HK-2 (cell line): ENCODE measurements around the gene GLG1.

Experiments
- DNase-seq: peaks from one replicate; pipeline ENCODE4 v3.0.0-alpha.2; 2018; ENCODE audit not compliant: unreplicated experiment

GLG1 gene

DNA sequence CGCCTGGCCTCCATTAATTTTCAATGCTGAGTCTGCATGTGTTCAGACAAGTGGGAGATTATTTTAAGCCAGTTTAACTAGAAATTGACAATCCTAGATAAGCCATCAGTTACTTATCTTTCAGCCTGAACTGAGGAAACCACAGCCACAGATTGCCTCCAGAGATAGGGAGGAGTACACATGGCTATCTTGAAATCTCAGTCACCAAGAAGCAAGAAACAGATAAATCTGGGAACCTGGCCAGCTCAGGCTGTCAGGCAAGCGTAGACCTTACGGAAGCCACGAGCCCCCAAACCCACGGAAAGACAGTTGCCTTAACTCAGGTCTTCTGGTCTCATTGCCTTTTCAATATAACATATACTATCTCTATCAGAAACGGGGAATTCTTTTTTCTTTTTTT, 2.0 kb upstream of the GLG1 start:
- DNase-seq: no peak

DNA sequence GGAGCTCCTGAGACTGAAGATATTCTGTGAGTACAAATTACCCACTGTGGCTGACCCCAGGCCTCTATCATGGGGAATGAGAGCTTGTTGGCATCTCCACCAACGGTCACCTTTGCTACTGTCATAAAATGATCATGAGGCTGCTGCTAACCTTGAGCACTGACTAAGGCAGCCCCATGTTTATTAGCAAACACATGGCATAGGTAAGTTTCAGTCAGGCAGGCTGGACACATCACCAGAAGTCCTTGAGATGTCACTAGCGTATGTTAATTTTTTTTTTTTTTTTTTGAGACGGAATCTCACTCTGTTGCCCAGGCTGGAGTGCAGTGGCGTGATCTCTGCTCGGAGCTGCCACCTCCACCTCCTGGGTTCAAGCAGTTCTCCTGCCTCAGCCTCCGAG, 1.5 kb upstream of the GLG1 start:
- no peak for DNase-seq

DNA sequence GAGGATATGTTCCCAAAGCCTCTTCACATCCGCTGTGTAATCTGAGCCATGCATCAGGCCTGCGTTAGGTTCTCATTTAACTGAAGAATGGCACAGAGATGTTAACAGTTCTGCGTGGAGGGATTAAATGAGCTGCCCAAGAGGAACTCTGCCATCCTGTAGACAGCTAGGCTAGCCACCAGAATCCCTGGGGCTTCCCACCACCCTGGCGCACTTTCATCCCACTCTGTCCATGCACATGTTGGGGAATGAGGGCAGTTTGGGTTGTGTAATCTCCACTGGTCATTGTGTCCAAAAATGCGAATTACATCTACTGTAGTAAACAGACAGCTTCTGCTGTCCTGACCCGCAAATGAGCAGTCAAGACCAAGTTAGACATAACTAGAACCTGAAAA, 1.0 kb upstream of the GLG1 start:
- DNase-seq: no peak

DNA sequence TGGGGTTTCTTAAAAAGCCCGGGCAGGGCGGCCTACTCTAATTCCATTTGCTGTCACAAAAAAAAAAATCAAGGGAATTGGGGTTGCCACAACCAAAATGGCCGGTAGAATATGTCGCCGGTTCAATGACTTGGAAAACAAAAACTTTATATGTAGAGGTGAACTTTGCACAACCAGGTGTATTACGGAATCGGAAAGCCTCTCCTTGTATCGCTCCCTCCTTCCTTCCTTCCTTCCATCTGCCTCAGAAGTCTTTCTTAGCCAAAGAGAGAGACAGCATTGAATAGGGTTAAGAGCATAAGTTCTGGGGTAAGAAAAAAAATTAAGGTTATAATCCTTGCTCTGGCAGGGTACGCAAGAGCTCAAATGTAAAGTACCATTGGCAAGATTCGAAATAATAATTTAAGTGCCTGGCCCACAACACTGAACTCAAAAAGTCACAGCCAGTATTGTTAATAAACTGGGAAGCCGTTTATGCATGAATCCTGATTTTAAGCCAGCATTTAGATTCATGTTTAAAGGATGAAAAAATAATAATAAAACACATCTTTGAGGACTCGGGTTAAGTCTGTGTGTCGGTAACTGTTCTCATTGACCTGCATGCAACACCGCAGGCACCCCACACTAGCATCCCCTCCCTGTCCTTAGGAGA, 522 bp upstream of the GLG1 start:
- no peak for DNase-seq

DNA sequence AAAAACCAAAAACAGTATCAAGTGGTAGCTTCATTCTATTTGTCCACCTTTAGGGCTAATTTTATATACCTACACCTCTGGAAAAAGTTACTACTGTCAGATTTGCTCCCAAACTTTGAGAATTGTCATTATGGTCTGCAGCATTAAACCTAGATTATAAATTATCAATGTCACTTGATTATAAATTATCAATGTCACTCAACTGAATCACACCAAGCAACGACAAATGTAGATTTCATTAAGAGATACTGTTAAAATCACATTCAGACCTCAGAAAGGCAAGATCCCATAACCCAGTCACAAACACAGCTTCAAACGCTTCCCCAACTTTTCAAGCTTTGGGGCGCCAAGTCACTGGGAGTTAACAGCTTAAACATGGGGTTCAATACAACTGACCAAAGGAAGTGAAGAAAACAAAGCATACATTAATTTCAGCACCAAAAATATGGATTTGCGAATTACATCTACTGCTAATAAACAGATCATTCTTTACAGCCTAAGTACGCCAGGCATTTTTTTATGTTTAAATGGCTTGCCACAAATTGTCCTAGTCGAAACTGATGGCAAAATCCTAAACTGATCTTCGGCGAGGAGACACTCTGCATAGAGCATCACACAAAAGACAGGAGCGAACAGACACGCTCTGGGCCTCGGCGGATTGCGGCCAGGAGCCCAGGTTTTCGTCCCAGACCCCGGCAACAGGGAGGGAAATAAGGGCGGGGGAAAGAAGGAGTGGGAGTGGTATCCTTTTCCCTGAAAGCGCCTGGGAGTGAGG, 981 bp downstream of the GLG1 start:
- no peak for DNase-seq

DNA sequence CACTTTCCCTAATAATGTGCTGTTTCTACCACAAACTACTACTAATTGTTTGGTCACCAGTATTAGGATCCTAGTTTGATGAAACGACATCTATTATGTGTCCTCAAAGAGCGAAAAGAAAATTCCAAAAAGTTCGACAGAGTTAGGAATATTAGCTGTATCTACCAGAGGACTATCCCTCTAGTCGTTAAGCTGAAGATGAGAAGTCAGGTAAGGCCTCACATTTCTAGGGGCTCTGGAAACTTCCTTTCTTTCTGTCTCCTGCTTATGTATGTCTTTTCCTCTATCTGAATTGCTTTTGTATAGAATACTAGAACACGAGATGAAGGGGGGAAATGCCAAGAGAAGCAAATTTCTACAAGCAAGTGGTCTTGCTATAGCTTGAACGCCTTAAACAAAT, 1.6 kb downstream of the GLG1 start:
- DNase-seq: no peak

DNA sequence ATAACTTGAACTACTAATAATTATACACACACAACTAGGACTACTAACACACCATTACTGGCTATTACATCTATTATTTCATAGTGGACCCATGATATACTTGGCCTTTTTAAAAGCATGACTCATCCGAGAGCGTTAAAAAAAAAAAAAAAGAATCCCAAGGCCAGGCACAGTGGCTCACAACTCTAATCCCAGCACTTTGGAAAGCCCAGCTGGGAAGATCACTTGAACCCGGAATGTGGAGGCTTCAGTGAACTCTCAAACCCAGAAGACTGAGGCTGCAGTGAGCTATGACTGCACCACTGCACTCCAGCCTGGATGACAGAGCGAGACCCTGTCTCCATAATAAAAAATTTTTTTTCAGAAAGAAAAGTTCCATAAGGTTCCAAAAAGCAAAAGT, 3.1 kb downstream of the GLG1 start:
- no peak for DNase-seq

DNA sequence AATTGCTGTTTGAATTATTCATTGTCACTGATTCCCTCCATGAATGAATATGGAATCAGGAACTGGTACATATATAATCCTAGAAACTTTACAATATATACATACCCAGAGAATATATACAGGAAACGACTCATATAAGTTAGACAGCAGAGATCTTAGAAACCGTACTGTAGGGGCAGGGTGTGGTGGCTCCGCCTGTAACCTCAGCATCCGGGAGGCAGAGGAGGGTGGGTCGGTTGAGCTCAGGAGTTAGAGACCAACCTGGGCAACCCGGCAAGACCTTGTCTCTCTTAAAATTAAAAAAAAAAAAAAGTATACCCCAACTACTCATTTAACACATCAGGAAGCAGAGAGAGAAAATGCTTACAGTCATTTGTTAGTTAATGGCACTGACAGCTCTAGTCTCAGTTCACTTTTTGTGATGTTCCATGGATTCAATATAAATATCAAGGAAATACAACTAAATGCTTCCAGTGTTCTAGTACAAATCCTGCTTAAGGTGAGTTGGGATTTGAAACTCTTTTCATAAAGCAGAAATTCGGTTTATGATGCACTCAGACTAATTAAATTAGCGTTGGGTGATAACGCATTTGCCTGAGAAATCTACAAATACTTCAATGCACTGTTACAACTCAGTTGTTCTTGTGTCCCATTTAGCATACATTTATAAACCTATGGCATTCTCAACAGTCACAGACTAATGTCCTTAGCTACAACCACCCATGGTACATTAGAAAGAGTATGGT, 5.6 kb downstream of the GLG1 start:
- no peak for DNase-seq

DNA sequence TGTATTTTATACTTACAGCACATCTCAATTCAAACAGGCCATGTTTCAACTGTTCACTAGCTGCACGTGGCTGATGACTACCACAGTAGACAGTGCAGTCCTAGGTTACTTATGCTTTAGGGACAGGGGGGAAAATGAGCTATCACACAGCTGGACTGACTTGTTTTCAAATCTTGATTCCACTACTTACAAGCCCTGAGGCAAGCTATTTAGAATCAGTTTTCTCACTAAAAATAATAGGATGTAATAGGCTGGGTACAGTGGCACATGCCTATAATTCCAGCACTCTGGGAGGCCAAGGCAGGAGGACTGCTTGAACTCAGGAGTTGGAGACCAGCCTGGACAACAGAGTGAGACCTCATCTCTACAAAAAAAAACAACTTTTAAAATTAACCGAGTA, 10.3 kb downstream of the GLG1 start:
- DNase-seq: no peak

DNA sequence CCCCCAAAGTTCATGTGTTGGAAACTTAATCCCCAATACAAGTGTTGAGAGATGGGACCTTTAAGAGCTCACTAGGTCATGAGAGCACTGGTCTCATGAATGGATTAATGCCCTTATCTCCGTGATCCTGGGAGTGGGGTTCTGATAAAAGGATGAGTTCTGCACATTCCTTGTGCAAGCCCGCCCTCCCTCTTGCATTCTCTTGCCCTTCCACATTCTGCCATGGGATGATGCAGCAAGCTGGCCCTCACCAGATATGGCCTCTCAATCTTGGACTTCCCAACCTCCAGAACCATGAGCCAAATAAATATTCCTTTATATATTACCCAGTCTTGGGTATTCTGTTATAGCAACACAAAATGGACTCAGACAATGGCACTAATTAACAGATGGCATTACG, 14.1 kb downstream of the GLG1 start:
- DNase-seq: no peak

DNA sequence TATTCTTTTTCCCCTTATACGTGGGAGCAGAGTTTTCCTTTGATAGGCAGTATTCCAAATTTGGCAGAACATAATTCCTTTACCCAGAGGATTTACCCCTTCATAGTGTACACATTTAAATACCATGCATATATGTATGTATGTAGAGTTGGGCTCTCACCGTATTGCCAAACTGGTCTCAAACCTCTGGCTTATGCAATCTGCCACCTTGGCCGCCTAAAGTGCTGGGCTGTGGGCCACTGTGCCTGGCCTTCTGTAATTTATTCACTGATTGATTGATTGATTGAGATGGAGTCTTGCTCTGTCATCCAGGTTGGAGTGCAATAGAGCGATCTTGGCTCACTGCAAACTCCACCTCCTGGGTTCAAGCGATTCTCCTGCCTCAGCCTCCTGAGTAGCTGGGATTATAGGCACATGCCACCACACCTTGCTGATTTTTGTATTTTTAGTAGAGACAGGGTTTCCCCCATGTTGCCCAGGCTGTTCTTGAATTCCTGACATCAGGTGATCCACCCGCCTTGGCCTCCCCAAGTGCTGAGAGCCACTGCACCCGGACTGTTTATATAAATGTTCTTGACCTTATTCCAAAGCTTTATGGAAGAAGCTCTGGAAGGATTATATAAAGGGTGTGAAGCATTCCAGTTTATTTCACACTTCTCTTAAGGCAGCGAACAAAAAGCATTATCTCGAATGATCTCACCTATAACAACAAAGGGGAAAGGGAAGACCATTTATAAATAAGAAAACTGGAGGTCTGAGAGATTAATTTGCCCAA, 14.9 kb downstream of the GLG1 start:
- no peak for DNase-seq

DNA sequence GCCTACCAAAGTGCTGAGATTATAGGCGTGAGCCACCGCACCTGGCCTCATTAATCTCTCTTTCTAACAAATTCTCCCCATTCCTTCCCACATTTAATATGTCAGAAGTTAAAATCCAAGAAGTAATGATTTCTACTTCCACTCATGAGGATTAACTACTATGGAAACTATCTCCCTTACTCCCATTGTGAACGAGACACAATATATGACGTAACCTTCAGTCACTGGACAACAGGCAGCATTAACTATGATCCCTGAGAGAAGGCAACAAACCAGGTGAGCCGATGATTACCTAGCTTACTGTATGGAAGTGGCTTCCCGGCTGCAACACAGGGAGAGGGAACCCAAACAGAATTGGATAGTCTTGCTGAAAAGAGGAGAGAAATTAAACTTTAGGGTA, 20.0 kb downstream of the GLG1 start:
- no peak for DNase-seq

DNA sequence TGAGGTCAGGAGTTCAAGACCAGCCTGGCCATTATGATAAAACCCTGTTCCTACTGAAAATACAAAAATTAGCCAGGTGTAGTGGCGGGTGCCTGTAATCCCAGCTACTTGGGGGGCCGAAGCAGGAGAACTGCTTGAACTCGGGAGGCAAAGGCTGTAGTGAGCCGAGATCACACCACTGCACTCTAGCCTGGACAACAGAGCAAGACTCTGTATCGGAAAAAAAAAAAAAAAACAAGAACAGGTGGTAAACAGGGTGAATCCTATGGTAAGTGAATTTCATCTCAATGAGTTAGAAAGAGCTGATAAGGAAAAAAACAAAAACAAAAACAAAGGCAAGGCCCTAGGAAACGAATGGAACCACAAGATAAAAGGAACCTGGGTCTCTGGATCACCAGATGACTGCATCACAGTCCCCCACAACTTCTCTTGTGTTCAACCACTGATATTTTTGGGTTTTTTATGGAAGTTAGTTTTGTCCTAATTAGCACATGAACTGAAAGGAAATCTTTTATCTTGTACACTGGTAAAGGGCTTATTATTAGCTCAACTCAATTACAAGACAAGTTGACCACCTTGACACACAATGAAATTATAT, 21.0 kb downstream of the GLG1 start:
- no peak for DNase-seq

DNA sequence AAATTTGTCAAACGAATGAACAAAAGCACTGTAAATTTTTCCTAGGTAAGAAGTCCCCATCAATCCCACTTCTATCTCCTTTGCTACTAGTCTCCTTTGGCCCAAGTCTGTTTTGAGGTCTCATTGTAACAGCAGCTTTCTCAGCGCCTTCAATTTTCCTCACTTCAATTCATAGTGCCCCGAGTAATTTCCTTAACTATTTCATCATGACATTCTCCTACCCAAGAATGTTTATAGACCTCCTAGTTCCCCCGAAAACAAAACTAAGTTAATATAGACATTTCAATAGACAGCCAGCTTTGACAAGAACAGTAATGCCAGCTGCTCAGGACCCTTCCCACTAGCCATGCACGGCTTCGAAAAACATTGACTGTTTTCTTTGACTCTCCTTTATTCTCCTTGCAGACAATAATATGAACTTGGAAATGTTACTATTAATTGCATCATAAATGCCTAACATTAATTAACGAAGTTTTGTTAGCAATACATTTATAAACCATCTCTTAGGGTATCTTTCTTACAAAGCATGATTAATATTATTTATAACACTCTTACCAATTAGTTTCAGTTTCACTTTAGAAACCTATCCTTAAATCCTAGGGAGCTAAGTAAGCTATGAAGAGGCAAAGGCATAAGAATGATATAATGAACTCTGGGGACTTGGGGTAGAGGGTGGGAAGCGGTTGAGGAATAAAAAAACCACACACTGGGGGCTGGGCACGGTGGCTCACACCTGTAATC, 22.8 kb downstream of the GLG1 start:
- DNase-seq: no peak

DNA sequence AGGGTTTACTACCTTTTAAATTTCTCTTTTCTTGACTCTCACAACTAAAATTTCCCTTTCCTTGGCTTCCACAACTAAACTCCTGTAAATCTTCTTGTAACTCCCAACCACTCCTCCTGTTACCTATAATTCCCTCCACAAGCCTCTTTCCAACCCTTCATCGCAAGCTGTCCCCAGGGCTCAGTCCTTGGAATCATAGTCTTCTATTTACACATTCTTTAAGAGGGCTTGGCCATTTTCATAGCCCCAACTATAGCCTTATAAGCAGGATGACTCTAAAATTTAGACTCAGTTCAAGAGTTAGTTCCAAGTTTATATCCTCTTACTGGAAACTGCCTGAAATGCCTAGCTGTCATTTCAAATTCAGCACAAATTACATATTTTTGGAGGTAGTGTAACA, 23.9 kb downstream of the GLG1 start:
- no peak for DNase-seq

DNA sequence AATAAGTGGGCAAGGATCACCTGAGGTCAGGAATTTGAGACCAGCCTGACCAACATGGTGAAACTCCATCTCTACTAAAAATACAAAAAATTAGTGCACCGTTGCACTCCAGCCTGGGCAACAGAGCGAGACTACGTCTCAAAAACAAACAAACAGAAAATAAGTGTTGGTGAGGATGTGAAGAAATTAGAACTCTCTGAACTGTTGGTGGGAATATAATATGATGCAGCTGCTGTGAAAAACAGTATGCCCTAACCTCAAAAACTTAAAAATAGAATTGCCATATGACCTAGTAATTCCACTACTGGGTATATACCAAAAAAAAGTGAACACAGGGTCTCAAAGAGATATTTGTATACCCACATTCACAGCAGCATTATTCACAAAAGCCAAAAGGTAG, 26.1 kb downstream of the GLG1 start:
- no peak for DNase-seq

DNA sequence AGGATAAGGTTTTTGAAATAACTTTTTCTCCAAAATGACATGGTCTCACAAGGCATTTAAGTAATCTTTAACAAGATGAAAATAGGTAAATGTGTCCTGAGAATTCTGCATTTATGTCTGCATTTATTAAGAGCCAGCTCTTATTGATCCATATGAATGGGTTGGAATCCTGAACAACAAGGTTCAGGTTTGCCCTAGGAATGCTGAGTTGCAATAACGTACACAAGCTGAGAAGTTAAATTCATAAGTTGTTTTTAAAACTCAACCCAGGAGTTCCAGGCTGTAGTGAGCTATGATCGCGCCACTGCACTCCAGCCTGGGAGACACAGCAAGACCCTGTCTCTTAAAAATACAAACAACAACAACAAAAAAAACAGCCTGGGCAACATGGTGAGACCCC, 28.1 kb downstream of the GLG1 start:
- DNase-seq: no peak

DNA sequence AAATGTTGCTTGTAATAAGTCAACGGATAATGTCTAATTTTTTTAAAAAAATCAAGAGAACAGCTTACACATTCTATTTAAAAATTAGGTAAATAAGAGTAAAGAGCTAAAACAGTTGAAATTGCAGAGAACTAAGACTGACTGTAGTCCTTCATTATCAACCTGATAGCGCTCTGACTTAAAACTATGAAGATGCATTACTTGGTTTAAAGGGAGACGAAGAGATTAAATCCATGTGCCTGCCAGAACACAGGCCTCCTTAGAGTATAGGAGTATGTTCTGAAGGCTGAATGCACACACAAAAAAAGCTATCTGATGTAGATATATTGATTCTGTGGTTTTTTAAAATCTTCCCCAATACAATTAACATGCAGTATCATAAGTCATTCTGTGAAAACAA, 28.5 kb downstream of the GLG1 start:
- no peak for DNase-seq

DNA sequence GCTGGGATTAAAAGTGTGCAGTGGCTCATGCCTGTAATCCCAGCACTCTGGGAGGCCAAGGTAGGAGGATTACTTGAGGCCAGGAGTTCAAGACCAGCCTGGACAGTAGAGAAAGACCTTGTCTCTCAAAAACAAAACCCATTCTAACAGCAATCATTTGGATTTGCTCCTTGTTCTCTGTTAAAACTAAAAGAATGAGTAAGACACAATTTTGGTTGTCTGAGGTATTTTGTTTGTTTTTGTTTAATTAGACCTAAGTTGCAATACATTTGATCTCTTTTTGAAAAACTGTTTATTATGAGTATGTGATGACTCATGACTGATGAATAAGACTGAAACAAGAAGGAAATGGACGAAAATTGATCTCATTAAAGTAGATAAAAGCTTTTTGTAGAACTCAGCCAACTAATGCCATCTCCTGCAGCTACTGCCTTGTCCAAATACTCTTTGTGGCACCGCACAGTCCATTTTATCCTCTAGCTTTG, 29.0 kb downstream of the GLG1 start:
- DNase-seq: no peak

DNA sequence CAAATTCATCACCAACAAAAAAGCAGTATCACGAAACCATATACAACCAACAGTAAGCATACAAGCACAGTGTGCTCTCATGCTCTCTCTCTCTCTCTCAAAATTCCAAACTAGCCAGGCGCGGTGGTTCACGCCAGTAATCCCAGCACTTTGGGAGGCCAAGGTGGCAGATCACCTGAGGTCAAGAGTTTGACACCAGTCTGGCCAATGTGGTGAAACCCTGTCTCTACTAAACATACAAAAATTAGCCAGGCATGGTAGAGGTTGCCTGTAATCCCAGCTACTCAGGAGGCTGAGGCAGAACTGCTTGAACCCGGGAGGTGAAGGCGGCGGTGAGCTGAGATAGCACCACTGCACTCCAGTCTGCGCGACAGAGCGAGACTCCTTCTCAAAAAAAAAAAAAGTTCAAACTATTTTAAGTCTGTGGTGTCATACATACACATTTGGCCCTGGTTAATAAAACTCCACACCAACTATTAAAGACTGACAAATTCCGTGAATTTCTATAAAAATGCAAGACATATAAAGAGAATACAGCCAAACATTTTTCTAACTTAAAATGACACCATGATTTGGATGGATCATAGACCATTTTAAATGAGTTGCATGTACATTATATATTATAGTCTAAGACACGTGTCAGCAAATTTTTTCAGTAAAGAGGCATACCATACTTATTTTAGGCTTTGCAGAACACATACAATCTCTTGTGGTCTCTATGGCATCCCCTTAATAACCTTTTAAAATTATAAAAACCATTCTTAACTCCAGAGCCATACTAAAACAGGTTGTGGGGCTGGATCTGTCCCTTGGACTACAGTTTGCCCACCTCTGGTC, 30.9 kb downstream of the GLG1 start:
- DNase-seq: no peak
